GM23248 (cell line): ENCODE results near the gene PEX5.

Experiments used
- EZH2 ChIP-seq: fragments of 200-600 bp; sonication (generic); IDR thresholded peaks from 2 replicates; pipeline ENCODE4 v1.6.1; 2018; ENCODE audit warnings: antibody characterized with exemption, mild to moderate bottlenecking; ENCODE audit not compliant: insufficient read depth, poor library complexity, severe bottlenecking
- EZH2phosphoT487 ChIP-seq: fragments of 200-600 bp; sonication (generic); IDR thresholded peaks from 2 replicates; pipeline ENCODE4 v1.6.1; 2018; ENCODE audit warnings: antibody characterized with exemption, moderate library complexity, mild to moderate bottlenecking, low read depth; ENCODE audit not compliant: insufficient read depth

GRCh38 chr12:7221486-7221885 lies 32.0 kb downstream of the PEX5 start:
- no peak for TF ChIP-seq EZH2
- no peak for TF ChIP-seq EZH2phosphoT487
